OCI-LY7 (cell line): ENCODE data around the gene SIAH1. TPM values are rescaled to one million over a fixed set of nuclear protein-coding genes. Genes with fewer than 3 reads are reported as not detected.

ENCODE experiments used
- BruUV-seq: library from RNA; stranded (reverse); fragments of 400-500 nt; replicated peaks from 2 replicates; lab custom pipeline; 2021; lab: Mats Ljungman, UMichigan
- CTCF ChIA-PET: fragments of 300-600 bp; sonication (Branson Sonifier 250); formaldehyde crosslinking; loops from one replicate; lab custom pipeline; 2022; ENCODE audit warnings: antibody characterized with exemption; ENCODE audit not compliant: unreplicated experiment; lab: Charles Lee
- POLR2A ChIA-PET: fragments of 300-600 bp; sonication (Branson Sonifier 250); formaldehyde crosslinking; loops from one replicate; lab custom pipeline; 2022; ENCODE audit warnings: antibody characterized with exemption; lab: Charles Lee
- DNase-seq: peaks from one replicate; pipeline ENCODE4 v3.0.0-alpha.2; 2015; ENCODE audit warnings: low spot score
- H2AFZ ChIP-seq: fragments of 200-600 bp; sonication (generic), shearing (Covaris generic); 2 replicates; pipeline ENCODE4 v1.6.1; 2014; ENCODE audit warnings: mild to moderate bottlenecking, antibody characterized with exemption, low read length, moderate library complexity
- H3K27ac ChIP-seq: fragments of 200-600 bp; sonication (generic); 2 replicates; pipeline ENCODE4 v1.5.1; 2014; ENCODE audit warnings: mixed run types, low read depth, mild to moderate bottlenecking, moderate library complexity, low read length, inconsistent platforms; ENCODE audit not compliant: poor library complexity, severe bottlenecking
- H3K36me3 ChIP-seq: fragments of 200-600 bp; sonication (generic); 2 replicates; pipeline ENCODE4 v1.6.1; 2014; ENCODE audit warnings: mild to moderate bottlenecking, antibody characterized with exemption, low read length, moderate library complexity, mixed read lengths; ENCODE audit not compliant: insufficient read depth
- H3K4me1 ChIP-seq: fragments of 200-600 bp; sonication (generic); 2 replicates; pipeline ENCODE4 v1.5.1; 2014; ENCODE audit warnings: mild to moderate bottlenecking, low read length; ENCODE audit not compliant: insufficient read depth, poor library complexity, severe bottlenecking
- H3K4me2 ChIP-seq: fragments of 200-600 bp; sonication (generic); 2 replicates; pipeline ENCODE4 v1.6.1; 2014; ENCODE audit warnings: mild to moderate bottlenecking, low read length
- H3K4me3 ChIP-seq: fragments of 200-600 bp; sonication (generic); 2 replicates; pipeline ENCODE4 v1.5.1; 2014; ENCODE audit warnings: mild to moderate bottlenecking, low read depth, low read length; ENCODE audit not compliant: poor library complexity, severe bottlenecking
- H3K79me2 ChIP-seq: fragments of 200-600 bp; sonication (generic); 2 replicates; pipeline ENCODE4 v1.6.1; 2016; ENCODE audit warnings: low read depth, mild to moderate bottlenecking, low read length, moderate library complexity, mixed read lengths; ENCODE audit not compliant: insufficient read depth
- H3K9me2 ChIP-seq: fragments of 200-600 bp; sonication (generic); 2 replicates; pipeline ENCODE4 v1.6.1; 2016; ENCODE audit warnings: mild to moderate bottlenecking, low read length, mixed read lengths; ENCODE audit not compliant: insufficient read depth
- H3K9me3 ChIP-seq: fragments of 200-600 bp; sonication (generic); 2 replicates; pipeline ENCODE4 v1.6.1; 2014; ENCODE audit warnings: mild to moderate bottlenecking, mixed run types, low read length, mixed read lengths
- H4K20me1 ChIP-seq: fragments of 200-600 bp; sonication (generic); 2 replicates; pipeline ENCODE4 v1.6.1; 2014; ENCODE audit warnings: mild to moderate bottlenecking, antibody characterized with exemption, low read length, moderate library complexity, mixed read lengths; ENCODE audit not compliant: insufficient read depth
- EZH2phosphoT487 ChIP-seq: fragments of 200-600 bp; sonication (generic); IDR thresholded peaks from 2 replicates; pipeline ENCODE4 v1.6.1; 2018; ENCODE audit warnings: low read depth, borderline replicate concordance, mild to moderate bottlenecking, mixed run types, antibody characterized with exemption, low read length, moderate library complexity, mixed read lengths
- intact Hi-C: fragments of 100-400 bp; cut with micrococcal nuclease; formaldehyde crosslinking; loops from one replicate; pipeline ENCODE4 v1.10.0; 2022; ENCODE audit not compliant: unreplicated experiment
- total RNA-seq, 2 experiments: library from RNA; depleted of rRNA in 1 of 2; stranded (reverse); fragments of >200 nt in 1 of 2; shearing (Covaris generic) in 1 of 2; gene quantifications; 2 replicates each; pipeline ENCODE4 v1.2.3, GENCODE V29; 2014 to 2022
- TF ChIP-seq, protein P1 (sequence below): fragments of 200-600 bp; sonication (generic); conservative IDR thresholded peaks from 2 replicates; pipeline ENCODE4 v1.5.1; 2014; ENCODE audit warnings: mild to moderate bottlenecking, antibody characterized with exemption, low read length, moderate library complexity, mixed read lengths

SIAH1 gene
- total RNA-seq, 2 experiments from 2014 or later: 18.9 to 22.8 TPM

DNA sequence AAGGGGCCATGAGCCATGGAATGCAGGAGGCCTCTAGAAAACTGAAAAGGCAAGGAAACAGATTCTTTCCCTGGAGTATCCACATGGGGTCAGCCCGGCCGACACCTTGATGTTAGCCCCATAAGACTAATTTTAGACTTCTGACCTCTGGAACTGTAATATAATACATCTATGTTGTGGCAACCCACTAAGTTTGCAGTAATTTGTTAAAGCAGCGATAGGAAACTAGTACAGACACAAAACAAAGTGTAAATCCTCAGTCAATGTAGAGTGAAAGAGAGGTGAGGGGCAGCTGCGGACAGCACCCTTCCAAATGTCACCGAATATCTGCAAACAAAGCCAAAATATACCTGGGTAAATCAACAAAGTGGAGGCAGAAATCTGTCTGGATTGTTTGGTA, 7.2 kb upstream of the SIAH1 start:
- H4K20me1 ChIP-seq: no peaks in the 10 kb centered on the region
- no peaks in the 10 kb centered on the region for H3K36me3 ChIP-seq
- BruUV-seq: no TSS peak
- no peaks in the 10 kb centered on the region for H3K4me1 ChIP-seq
- no peaks in the 10 kb centered on the region for H3K79me2 ChIP-seq
- ChIA-PET POLR2A (no interaction called here), CTCF (no interaction called here)
- no peak for DNase-seq
- no peak overlapping the region for H3K4me2 ChIP-seq
- H3K9me3 ChIP-seq: no peaks in the 10 kb centered on the region
- intact Hi-C loops: no loop called here
- H3K27ac ChIP-seq: no peak overlapping the region
- no peak overlapping the region for H3K4me3 ChIP-seq
- TF ChIP-seq EZH2phosphoT487: no peak
- TF ChIP-seq, protein P1, sequence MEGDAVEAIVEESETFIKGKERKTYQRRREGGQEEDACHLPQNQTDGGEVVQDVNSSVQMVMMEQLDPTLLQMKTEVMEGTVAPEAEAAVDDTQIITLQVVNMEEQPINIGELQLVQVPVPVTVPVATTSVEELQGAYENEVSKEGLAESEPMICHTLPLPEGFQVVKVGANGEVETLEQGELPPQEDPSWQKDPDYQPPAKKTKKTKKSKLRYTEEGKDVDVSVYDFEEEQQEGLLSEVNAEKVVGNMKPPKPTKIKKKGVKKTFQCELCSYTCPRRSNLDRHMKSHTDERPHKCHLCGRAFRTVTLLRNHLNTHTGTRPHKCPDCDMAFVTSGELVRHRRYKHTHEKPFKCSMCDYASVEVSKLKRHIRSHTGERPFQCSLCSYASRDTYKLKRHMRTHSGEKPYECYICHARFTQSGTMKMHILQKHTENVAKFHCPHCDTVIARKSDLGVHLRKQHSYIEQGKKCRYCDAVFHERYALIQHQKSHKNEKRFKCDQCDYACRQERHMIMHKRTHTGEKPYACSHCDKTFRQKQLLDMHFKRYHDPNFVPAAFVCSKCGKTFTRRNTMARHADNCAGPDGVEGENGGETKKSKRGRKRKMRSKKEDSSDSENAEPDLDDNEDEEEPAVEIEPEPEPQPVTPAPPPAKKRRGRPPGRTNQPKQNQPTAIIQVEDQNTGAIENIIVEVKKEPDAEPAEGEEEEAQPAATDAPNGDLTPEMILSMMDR: no peak
- H2AFZ ChIP-seq: no peak overlapping the region
- H3K9me2 ChIP-seq: no peaks in the 10 kb centered on the region

DNA sequence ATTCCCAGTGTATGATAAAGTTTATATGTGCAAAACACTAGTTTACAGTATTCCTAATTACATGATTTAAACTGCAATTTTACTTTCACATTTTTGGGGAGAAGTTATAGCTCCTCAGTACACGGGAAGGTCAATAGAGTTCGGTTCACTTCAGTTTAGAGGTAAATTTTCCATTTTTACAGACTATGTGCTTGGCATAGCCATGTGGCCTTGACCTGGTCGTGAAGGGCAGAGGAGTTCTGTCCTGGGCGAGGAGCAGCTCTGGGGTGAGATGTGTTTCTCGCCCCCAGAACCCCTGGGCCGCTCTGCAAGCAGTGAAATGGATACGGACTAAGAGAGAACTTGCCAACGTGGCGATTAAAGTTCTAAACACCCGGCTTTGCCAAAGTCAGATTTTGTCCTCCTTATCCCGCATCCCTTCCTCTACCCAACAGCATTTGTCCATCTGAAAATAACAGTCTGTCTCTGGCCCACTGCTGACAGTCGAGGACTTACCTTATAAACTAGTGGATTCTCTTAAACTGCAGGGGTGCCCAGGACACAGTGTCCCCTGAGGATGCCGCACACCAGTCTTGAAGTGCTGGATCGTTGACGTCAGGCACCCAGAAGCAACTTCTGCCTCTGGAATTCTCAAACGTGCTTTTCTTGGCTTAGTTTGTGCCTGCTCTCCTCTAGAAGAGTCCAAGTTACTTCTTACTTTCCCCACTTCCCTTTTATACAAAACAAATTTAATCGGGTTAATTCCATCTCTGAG, 1.5 kb upstream of the SIAH1 start:
- Histone ChIP-seq H3K9me2 (no peaks in the 10 kb centered on the region), H3K27ac (no peak overlapping the region), H3K79me2 (peaks cover 27% of the 10 kb centered on the region), H3K36me3 (no peaks in the 10 kb centered on the region), H4K20me1 (peaks cover 23% of the 10 kb centered on the region), H3K4me1 (peaks cover 17% of the 10 kb centered on the region), H3K9me3 (no peaks in the 10 kb centered on the region), H3K4me2 (no peak overlapping the region), H2AFZ (no peak overlapping the region), H3K4me3 (no peak overlapping the region)
- no peak for DNase-seq
- CTCF ChIA-PET: no interaction called here
- TF ChIP-seq EZH2phosphoT487: no peak
- TF ChIP-seq, protein P1: no peak
- intact Hi-C loops: loop anchor here (5.0 to 10.0 kb wide), 2 partner anchors 46 to 898 kb away; partner anchors contain the start of gene CBLN1
- POLR2A ChIA-PET: no interaction called here
- no TSS peak for BruUV-seq
